ENCODE measurements around the gene ALDH9A1.
"Not testable (repeated sequence)": the region's sequence is repeated elsewhere in the genome, so short reads cannot be mapped to it uniquely, and the experiment has no call there.

Gene ALDH9A1

DNA sequence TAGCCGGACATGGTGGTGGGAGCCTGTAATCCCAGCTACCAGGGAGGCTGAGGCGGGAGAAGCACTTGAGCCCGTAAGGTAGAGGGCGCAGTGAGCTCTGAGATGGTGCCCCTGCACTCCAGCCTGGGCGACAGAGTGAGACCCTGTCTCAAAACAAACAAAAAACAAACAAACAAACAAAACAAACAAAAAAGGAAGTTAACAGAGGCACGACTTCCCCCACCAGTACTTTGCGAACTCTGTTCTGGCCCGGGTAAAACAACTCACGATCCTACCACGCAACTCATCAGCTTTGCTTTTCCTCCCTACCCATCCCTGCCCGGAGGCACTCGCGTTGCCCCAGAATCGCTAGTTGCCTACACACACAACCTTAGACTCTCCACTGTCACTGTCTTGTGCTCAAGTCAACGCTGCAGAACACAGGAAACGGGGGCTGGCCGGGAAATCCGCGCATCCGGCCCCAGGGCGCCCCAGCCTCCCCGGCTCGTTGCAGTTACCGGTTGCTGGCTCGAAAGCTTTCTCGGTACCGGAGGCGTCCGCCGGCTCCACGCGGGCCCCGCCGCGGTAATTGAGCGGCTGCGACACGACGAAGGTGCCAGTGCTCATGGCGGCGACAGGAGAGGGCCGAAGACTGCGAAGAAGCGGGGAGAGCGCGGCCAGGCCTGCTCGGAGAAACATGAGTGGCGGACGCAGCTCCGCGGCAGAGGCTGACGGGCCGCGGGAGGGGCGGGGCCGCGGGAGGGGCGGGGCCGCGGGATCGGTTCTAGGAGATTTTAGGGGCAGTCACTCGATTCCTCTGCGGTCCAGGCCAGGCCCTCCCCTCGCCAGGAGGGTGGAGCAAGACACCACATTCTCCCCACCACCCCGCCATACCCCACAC lies at the start of gene ALDH9A1:
Gene ALDH9A1 (minus strand): TSS at position 682 of the 880 bp plus-strand sequence. CDS start 4 bp downstream, at position 678.
- DNase-seq (ENCODE audit: extremely low read depth in 1 of 2, low read depth in 1 of 2) = peak; percentile 79 to 86

DNA sequence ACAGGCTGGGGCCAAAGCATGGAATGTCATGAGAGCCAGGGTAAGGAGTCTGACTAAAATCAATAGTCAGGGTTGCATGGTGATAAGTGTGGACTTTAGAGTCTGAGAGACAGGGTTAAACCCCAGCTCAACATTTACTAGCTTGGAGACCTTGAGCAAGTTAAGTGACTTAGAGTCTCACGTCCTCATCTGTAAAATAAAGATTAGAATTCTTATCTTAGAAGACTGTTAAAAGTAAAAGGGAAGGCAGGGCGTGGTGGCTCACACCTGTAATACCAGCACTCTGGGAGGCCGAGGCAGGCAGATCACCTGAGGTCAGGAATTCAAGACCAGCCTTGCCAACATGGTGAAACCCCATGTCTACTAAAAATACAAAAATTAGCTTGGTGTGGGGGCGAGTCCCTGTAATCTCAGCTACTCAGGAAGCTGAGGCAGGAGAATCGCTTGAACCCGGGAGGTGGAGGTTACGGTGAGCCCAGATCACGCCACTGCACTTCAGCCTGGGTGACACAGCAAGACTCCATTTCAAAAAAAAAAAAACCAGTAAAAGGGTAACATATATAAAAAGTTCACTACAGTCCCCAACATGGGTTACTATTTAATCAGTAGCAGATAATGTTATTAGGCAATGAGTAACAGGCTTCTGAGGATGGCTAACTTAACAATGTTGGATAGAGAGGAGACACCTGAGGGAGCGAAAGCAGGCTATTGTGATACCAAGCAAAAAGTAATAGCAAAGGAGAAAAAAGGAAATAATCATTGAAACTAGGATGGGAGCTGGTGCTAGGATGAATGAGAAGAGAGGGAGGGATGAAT lies 49.5 kb upstream of the ALDH9A1 start:
- no peak for DNase-seq (ENCODE audit: extremely low read depth in 1 of 2, low read depth in 1 of 2)

DNA sequence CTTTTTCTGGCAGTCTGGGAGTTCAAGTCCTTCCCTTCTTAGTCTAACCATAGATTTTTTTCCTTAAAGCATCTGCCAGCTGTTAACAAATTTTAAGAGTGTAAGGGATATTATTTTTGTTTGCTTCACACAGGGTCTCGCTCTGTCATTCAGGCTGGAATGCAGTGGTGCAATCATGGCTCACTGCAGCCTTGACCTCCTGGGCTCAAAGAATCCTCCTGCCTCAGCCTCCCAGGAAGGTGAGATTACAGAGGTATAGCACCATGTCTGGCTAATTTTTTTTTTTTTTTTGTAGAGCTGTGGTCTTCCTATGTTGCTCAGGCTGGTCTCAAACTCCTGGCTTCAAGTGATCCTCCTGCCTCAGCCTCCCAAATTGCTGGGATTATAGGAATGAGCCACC lies 46.6 kb upstream of the ALDH9A1 start:
- not testable (repeated sequence) for DNase-seq (ENCODE audit: extremely low read depth in 1 of 2, low read depth in 1 of 2)

DNA sequence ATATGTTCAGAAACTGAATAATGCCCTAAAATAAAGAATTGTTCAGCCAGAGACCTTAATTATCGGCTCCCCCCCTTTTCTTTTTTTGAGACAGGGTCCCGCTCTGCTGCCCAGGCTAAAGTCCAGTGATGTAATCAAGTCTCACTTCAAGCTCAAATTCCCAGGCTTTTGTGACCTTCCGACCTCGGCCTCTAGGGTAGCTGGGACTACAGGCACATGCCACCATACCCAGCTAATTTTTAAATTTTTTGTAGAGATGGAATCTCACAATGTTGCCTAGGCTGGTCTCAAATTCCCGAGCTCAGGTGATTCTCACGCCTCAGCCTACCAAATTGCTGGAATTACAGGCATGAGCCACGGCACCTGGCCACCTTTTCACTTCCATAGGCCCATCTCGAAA lies 43.8 kb upstream of the ALDH9A1 start:
- DNase-seq (ENCODE audit: extremely low read depth in 1 of 2, low read depth in 1 of 2) = no peak

DNA sequence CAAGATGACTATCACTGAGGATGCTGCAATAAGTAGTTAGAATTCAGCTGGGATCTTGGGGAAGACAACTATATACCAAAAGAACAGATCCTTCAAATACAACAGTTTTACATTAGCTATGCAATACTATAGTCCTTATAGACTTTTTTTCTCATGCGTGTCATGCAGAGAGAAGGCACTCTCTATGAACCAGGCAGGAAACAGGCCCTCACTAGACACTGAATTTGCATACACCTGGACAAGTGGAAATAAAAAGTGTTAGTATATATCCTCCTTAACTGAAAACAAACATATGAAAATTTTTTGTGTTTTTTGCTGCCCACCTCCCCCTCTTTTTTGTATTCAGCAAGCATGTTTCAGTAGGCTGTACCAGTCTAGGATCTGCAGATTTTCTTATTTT lies 40.4 kb upstream of the ALDH9A1 start:
- DNase-seq (ENCODE audit: extremely low read depth in 1 of 2, low read depth in 1 of 2) = no peak

DNA sequence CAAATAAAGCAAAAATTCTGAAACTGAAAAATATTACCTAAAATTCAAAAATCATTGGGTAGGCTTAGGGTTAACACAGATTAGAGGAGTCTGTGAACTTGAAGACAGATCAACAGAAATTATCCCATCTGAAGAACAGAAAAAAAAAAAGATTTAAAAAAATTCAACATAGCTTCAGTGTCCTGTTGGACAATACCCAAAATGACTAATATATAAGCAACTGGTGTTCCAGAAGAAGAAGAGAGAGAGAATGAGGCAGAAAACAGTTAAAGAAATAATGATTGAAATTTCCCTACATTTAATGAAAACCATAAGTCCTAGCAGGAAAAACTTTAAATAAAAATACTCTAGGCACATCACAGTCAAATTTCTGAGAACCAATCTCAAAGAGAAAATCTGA lies 38.8 kb upstream of the ALDH9A1 start:
- no peak for DNase-seq (ENCODE audit: extremely low read depth in 1 of 2, low read depth in 1 of 2)

DNA sequence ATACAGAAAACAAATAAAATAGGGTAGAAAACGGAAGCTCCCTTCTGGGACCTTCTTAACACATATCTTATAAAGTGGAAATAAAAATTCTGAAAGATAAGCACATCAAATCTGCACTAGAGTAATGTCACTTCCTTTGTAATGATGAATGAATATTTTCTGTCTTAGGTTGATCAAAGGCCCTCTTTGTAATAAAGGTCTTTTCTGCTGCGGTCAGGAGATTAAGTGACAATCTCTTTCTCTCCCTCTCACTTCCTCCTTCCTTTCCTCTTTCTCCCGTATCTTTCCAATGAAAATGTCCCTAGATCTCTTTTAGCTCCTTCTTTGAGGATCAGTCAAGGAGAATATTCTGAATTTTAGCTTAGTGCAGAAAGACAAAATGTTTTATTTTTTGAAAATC lies 36.5 kb upstream of the ALDH9A1 start:
- no peak for DNase-seq (ENCODE audit: extremely low read depth in 1 of 2, low read depth in 1 of 2)

DNA sequence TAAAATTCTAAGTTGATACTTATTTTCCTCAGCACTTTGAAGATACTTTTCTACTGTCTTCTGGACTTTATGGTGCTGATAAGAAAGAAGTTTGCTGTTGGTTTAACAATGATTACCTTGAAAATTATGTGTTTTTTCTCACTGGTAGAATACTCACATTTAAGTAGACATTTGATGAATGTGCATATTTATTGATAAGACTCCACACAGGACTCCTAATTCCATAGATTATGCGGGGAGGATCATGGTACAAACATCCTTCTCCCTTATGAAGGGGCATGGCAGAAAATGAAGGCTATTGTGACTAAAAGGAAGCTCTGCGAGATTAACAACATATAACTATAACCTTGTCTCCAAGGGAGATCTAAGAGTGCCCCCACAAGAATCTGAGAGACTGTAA lies 28.5 kb upstream of the ALDH9A1 start:
- no peak for DNase-seq (ENCODE audit: extremely low read depth in 1 of 2, low read depth in 1 of 2)

DNA sequence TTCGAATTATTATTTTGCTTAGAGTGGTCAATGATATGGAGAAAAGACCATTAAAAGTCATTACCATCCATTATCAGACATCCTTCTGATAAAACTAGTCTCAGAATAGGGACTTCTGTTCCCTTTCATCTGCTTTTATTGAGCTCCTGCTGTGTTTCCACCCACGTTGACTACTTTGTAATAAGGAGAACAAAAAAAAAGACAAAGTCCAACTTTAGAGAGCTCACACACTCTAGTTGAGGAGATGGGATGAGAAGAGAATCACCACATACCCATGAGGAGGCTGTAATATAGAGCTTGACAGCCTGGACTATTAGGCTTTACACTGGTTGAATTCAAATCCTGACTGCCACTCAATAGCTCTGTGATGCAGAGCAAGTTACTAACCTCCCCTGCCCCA lies 27.8 kb upstream of the ALDH9A1 start:
- DNase-seq (ENCODE audit: extremely low read depth in 1 of 2, low read depth in 1 of 2) = no peak

DNA sequence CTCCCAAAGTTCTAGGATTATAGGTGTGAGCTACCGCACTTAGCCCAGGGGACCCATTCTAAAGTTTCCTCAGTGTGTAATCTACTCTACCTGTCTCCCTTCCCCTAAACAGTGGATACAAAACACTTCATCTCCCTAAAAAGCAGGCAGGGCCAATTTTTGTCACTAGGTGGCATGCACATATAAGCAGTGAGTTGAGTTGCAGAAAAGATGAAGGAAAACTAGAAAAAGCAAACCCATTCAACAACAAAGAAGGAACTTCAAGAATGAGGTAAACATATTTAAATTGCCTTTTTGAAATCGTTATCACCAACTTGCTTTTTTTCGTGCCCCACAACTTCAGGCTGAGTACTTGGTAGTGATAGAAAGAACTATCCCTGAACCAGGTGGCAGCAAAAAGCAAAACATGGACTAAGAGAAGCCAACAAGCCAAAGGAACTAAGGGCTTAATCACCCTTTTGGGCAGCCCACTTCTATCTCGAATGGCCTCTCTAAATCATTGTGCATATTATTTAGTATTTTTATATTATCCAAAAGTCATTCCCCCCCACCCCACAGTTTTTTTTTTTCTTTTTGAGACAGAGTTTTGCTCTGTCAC lies 19.7 kb upstream of the ALDH9A1 start:
- DNase-seq (ENCODE audit: extremely low read depth in 1 of 2, low read depth in 1 of 2) = no peak

DNA sequence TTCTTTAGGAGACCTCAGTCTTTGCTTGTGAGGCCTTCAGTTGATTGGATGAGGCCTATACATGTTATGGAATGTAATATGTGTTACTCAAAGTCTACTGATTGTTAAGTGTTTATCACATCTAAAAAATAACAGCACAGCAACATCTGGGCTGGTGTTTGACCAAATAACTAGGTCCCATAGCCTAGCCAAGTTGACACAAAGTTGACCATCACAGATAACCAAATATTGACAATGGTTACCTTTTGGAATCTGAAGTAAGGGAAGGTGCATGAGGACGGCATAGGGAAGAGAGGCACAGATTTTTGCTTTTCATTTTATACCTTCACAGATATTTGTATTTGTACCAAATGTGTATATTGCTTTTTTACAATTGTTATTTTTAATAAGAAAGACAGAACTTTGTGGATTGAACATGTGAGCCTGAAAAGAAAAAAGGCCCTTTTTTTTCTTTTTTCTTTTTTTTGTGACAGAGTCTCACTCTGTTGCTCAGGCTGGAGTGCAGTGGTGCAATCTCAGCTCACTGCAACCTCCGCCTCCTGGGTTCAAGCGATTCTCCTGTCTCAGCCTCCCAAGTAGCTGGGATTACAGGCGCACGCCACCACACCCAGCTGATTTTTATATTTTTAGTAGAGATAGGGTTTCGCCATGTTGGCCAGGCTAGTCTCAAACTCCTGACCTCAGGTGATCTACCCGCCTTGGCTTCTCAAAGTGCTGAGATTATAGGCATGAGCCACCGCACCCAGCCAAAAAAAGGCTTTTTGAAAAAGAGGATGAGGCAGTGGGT lies 18.1 kb upstream of the ALDH9A1 start:
- not testable (repeated sequence) for DNase-seq (ENCODE audit: extremely low read depth in 1 of 2, low read depth in 1 of 2)

DNA sequence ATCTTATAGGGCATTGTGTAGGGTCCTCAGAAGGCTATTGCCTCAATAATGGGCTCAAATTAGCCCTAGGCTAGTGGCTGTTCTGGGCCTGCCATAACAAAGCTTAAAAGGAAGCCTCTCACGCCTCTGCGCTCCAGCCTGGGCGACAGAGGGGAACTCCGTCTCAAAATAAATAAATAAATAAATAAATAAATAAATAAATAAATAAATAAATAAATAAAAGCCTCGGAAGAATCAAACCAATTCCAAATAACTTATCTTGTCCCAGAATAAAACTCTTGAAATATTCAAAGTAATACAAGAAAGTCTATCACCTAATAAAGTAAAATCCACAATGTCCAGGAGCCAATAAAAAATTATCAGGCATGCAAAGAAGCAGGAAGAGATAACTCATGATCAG lies 14.4 kb upstream of the ALDH9A1 start:
- DNase-seq (ENCODE audit: extremely low read depth in 1 of 2, low read depth in 1 of 2) = no peak

DNA sequence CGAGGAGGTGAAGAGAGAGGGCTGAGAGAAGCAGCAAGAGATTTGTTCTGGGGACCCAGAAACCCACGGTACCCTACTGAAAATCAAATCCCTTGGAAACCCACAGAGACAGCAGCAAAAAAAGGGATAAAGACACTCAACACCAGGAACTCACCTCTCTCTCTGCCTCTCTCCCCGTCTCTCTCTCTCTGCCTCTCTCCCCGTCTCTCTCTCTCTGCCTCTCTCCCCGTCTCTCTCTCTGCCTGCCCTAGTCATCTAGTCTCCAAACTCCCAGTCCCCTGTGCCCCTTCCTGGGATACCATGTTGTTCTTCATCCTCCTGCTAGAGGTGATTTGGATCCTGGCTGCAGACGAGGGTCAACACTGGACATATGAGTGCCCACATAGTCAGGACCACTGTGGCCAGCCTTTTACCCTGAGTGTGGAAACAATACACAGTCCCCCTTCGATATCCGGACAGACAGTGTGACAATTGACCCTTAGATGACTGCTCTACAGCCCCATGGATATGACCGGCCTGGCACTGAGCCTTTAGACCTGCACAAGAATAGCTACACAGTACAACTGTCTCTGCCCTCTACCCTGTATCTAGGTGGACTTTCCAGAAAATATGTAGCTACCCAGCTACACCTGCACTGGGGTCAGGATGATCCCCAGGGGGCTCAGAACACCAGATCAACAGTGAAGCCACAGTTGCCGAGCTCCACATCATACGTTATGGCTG lies 9.8 kb upstream of the ALDH9A1 start:
- DNase-seq (ENCODE audit: extremely low read depth in 1 of 2, low read depth in 1 of 2) = no peak

DNA sequence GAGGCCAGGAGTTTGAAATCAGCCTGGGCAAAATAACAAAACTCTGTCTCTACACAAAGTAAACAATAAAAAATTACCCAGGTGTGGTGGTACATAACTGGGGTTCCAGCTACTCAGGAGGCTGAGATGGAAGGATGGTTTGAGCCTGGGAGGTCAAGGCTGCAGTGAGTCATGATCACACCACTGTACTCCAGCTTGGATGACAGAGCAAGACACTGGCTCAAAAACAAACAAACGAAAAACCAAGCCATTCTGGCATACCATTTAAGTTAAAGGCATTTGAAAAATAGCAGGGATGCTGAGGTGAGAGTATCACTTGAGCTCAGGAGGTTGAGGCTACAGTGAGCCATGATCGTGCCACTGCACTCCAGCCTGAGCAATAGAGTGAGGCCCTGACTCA lies 5.3 kb upstream of the ALDH9A1 start:
- no peak for DNase-seq (ENCODE audit: extremely low read depth in 1 of 2, low read depth in 1 of 2)

DNA sequence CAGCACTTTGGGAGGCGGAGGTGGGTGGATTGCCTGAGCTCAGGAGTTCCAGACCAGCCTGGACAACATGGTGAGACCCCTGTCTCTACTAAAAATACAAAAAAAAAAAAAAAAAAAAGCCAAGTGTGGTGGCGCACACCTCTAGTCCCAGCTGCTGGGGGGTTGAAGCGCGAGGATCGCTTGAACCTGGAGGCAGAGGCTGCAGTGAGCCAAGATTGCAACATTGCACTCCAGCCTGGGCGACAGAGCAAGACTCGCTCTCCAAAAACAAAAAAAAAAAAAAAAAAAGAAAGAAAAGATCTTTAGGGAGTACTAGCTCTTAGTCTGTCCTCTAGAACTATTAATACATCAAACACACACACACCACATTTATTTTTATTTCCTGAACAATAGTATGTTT lies 3.6 kb upstream of the ALDH9A1 start:
- DNase-seq (ENCODE audit: extremely low read depth in 1 of 2, low read depth in 1 of 2) = not testable (repeated sequence)

DNA sequence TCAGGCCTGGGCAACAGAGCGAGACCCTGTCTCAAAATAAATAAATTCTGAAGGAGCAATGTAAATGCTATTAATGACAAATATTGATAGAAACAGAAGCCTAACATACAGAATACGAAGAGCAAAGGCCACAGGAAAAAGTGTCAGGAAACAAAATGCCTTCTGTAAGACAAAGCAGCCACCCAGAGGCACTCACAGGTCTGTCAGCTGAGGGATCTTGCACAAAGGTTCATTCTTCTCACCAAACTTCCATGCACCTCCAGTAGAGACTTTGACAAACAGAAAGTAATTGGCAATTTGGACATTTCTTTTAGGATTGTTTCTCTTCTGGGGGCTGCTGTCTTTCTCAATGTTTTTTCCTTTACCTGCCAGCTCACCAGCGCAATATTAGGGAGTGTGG lies 1.2 kb upstream of the ALDH9A1 start:
- DNase-seq (ENCODE audit: extremely low read depth in 1 of 2, low read depth in 1 of 2) = no peak

DNA sequence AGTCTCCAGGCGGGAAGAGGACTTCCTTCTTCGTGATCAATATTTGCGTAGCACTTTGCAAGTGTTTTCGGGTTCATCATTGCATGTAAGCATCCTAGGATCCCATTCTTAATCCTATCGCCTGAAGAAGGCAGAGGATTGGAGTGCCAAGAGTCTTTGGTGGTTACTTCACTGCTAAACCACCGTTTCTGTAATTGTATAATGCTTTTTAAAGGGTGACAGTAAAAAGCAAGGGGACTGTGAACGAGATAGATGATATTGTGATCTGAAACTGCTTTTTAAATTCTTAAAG lies 345 bp upstream of the ALDH9A1 start:
- DNase-seq (ENCODE audit: extremely low read depth in 1 of 2, low read depth in 1 of 2) = no peak

DNA sequence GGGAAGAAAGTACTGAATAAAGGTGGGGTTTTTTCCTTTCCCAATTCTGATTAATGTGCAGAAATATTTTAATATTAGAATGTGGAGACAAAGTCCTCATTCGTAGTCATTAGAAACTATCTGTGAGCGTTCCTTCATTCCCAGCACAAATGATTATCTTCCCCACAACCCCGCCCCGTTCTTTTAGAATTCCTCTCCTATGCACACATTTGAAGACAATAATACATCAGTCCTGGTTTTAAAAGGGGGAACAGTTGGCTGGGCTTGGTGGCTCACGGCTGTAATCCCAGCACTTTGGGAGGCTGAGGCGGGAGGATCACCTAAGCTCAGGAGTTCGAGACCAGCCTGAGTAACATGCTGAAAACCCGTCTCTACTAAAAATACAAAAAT lies 876 bp downstream of the ALDH9A1 start:
- DNase-seq (ENCODE audit: extremely low read depth in 1 of 2, low read depth in 1 of 2) = no peak

DNA sequence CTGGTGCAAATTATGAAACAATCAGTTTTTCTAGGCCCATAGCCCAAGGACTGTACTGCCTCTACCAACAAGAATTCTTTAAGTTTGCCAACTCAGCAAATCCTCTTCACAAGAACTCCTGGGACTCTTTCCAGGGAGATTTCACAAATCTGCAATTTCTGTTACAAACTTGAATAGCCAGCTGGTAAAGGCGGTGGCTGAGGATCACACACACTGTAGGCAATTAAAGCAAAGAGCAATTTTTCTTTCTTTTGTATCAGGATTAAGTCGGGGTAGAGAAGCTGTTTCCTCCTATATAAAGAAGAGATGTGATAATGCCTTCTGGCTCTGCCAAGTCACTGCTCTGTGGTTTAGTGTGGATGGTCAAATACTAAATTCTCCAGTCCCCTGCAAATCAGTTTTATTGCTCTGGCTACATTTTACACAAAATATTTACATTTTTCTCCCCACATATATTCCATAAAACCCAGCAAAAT lies 1.7 kb downstream of the ALDH9A1 start:
- no peak for DNase-seq (ENCODE audit: extremely low read depth in 1 of 2, low read depth in 1 of 2)

DNA sequence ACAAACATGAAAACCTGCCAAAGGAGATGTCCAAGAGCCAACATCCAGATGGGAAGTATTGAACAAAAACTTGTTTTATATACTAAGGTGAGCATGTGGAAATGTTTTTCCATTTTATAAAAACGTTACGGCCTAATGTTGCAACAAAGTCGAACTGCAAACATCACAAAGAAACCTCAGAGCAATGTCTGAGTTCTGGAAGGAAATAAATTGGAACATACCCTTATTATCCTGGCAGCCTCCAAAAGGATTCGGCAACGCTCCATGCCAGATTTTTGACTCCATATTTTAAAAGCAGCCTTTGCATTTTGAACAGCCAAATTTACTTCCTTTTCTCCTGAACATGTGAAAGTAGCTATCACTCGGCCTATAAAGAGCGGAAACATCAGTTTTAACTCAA lies 3.3 kb downstream of the ALDH9A1 start:
- no peak for DNase-seq (ENCODE audit: extremely low read depth in 1 of 2, low read depth in 1 of 2)
